HG03097 (cell line): ENCODE results near the gene CACNB1.
"Not testable (repeated sequence)": the region's sequence is repeated elsewhere in the genome, so short reads cannot be mapped to it uniquely, and the experiment has no call there.

Source experiments
- ATAC-seq: cut with Tn5 transposase; IDR thresholded peaks from one replicate; pipeline ENCODE4 v1.9.1; 2021; ENCODE audit not compliant: unreplicated experiment, low FRiP score

The CACNB1 gene

GRCh38 chr17:39177256-39177655, 20.2 kb downstream of the CACNB1 start:
- ATAC-seq = no peak

GRCh38 chr17:39175695-39176093, 21.8 kb downstream of the CACNB1 start:
- no peak for ATAC-seq

- no peak for ATAC-seq
Observed at GRCh38 chr17:39174920-39175694, 22.4 kb downstream of the CACNB1 start.

GRCh38 chr17:39173526-39174274, 23.8 kb downstream of the CACNB1 start:
- no peak for ATAC-seq

GRCh38 chr17:39173080-39173479, 24.4 kb downstream of the CACNB1 start:
- no peak for ATAC-seq

- no peak for ATAC-seq
Observed at GRCh38 chr17:39171933-39172332, 25.5 kb downstream of the CACNB1 start.

- ATAC-seq = no peak
Observed at GRCh38 chr17:39170558-39170957, 26.9 kb downstream of the CACNB1 start.

- no peak for ATAC-seq
Observed at GRCh38 chr17:39170109-39170508, 27.4 kb downstream of the CACNB1 start.

- no peak for ATAC-seq
Observed at GRCh38 chr17:39169518-39169917, 28.0 kb downstream of the CACNB1 start.

GRCh38 chr17:39169101-39169500, 28.4 kb downstream of the CACNB1 start:
- ATAC-seq = no peak

- ATAC-seq = not testable (repeated sequence)
Observed at GRCh38 chr17:39168503-39168902, 29.0 kb downstream of the CACNB1 start.

GRCh38 chr17:39167476-39167875, 30.0 kb downstream of the CACNB1 start:
- no peak for ATAC-seq

GRCh38 chr17:39166437-39167335, 30.8 kb downstream of the CACNB1 start:
- ATAC-seq = no peak

- ATAC-seq = no peak
Observed at GRCh38 chr17:39165841-39166349, 31.6 kb downstream of the CACNB1 start, which contains the start of gene ARL5C. Gene ARL5C (minus strand): TSS chr17:39166161. CDS start chr17:39165760, 401 bp downstream.

GRCh38 chr17:39165178-39165840, 32.2 kb downstream of the CACNB1 start:
- no peak for ATAC-seq

GRCh38 chr17:39164675-39165143, 32.8 kb downstream of the CACNB1 start:
- no peak for ATAC-seq

GRCh38 chr17:39161962-39162361, 35.5 kb downstream of the CACNB1 start:
- no peak for ATAC-seq

GRCh38 chr17:39158623-39159022, 38.8 kb downstream of the CACNB1 start:
- no peak for ATAC-seq

- ATAC-seq = no peak
Observed at GRCh38 chr17:39156491-39156890, 41.0 kb downstream of the CACNB1 start.

- ATAC-seq = no peak
Observed at GRCh38 chr17:39155654-39156053, 41.8 kb downstream of the CACNB1 start.
